ENCODE data around the gene SHFL.
A peak's percentile ranks its signal among the peaks of the same experiment; 100 is the strongest.

SHFL gene

GRCh38 chr19:10112037-10112761 is 26.1 kb downstream of the SHFL start:
- H3K4me3 ChIP-seq (ENCODE audit: control insufficient read depth, low read depth, low read length), result no peak overlapping the region
- TF ChIP-seq, protein P1, sequence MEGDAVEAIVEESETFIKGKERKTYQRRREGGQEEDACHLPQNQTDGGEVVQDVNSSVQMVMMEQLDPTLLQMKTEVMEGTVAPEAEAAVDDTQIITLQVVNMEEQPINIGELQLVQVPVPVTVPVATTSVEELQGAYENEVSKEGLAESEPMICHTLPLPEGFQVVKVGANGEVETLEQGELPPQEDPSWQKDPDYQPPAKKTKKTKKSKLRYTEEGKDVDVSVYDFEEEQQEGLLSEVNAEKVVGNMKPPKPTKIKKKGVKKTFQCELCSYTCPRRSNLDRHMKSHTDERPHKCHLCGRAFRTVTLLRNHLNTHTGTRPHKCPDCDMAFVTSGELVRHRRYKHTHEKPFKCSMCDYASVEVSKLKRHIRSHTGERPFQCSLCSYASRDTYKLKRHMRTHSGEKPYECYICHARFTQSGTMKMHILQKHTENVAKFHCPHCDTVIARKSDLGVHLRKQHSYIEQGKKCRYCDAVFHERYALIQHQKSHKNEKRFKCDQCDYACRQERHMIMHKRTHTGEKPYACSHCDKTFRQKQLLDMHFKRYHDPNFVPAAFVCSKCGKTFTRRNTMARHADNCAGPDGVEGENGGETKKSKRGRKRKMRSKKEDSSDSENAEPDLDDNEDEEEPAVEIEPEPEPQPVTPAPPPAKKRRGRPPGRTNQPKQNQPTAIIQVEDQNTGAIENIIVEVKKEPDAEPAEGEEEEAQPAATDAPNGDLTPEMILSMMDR (IDR thresholded peaks at IDR 0.05; ENCODE audit: control insufficient read depth, insufficient read depth, low read depth, low read length, missing control alignments), result no peak
- DNase-seq (ENCODE audit: low read depth), result no peak

DNA sequence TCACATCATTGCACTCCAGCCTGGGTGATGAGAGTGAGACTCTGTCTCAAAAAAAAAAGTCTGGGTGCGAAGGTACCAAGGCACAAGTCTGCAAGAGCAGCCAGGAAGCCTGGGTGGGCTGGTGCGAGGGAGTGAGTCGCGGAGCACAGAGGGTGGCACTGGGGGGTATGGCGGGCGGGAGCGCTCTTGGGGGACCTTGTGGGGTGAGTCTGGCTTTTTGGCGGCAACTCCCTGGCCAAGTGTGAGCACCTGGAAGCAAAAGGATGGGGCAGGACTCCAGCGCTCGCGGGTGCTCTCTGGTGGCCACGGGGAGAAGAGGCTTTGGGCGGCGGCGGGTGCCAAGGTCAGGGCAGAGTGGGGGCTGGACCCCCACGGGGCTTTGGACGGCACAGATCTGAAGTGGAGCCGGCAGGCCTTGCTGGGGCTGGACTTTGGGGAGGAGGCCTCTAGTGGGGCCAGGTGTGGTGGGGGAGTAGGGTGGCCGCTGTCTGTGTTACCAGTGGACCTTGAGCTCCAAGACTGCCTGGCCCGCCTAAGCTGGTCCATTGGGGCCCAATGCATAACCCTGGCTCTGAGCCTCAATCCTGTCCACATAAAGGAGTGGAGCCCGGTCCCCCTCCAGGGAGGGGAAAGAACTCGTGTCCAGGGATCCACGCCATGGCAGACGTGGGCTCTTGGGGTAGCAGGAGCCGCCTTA is 26.9 kb downstream of the SHFL start:
- no peak for DNase-seq (ENCODE audit: low read depth)
- no peak overlapping the region for H3K4me3 ChIP-seq (ENCODE audit: control insufficient read depth, low read depth, low read length)

GRCh38 chr19:10113592-10113963 is 27.5 kb downstream of the SHFL start:
- DNase-seq (ENCODE audit: low read depth), result no peak
- H3K4me3 ChIP-seq (ENCODE audit: control insufficient read depth, low read depth, low read length), result no peak overlapping the region
- TF ChIP-seq, protein P1 (IDR thresholded peaks at IDR 0.05; ENCODE audit: control insufficient read depth, insufficient read depth, low read depth, low read length, missing control alignments), result no peak

More for the DNA sequence above, 26.9 kb downstream of the SHFL start:
- TF ChIP-seq, protein P1 (IDR thresholded peaks at IDR 0.05; ENCODE audit: control insufficient read depth, insufficient read depth, low read depth, low read length, missing control alignments), result peak; percentile 77

DNA sequence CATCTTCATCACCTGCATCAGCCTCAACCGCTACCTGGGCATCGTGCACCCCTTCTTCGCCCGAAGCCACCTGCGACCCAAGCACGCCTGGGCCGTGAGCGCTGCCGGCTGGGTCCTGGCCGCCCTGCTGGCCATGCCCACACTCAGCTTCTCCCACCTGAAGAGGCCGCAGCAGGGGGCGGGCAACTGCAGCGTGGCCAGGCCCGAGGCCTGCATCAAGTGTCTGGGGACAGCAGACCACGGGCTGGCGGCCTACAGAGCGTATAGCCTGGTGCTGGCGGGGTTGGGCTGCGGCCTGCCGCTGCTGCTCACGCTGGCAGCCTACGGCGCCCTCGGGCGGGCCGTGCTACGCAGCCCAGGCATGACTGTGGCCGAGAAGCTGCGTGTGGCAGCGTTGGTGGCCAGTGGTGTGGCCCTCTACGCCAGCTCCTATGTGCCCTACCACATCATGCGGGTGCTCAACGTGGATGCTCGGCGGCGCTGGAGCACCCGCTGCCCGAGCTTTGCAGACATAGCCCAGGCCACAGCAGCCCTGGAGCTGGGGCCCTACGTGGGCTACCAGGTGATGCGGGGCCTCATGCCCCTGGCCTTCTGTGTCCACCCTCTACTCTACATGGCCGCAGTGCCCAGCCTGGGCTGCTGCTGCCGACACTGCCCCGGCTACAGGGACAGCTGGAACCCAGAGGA is 28.0 kb downstream of the SHFL start:
- DNase-seq (ENCODE audit: low read depth), result no peak
- TF ChIP-seq, protein P1 (IDR thresholded peaks at IDR 0.05; ENCODE audit: control insufficient read depth, insufficient read depth, low read depth, low read length, missing control alignments), result no peak
- H3K4me3 ChIP-seq (ENCODE audit: control insufficient read depth, low read depth, low read length), result no peak overlapping the region

DNA sequence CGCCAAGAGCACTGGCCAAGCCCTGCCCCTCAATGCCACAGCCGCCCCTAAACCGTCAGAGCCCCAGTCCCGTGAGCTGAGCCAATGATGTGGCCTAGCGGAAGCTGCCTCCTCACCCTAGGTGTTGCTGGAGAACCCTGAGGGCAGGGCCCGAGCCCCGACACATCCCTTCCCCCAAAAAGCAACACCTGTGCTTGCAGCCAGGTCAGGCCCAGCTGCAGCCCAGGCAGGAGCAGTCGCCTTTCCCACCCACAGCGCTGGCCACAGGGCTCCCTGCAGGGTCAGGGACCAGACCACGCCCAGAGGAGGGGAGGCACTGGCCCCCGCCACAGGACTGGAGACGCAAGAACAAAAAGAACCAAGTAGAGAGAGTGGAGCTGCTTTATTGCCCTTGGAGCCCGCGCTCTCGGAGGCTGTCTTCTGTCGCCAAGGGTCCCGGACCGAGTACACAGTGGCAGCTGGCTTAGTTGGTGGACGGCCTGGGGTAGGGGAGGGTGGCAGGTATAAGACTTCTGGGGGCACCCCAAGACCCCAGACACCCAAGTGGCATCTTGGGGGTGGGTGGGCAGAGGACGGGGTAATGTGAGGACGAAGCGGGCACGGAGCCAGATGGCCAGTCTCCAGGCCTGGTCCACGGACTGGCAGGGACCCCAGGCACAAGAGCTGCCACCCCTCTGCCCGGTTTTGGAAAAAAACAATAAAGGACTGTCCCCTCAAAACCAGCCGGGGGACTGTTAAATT is 28.7 kb downstream of the SHFL start:
- no peak for DNase-seq (ENCODE audit: low read depth)

More for the DNA sequence above, 28.7 kb downstream of the SHFL start:
- TF ChIP-seq, protein P1 (IDR thresholded peaks at IDR 0.05; ENCODE audit: control insufficient read depth, insufficient read depth, low read depth, low read length, missing control alignments), result no peak
- H3K4me3 ChIP-seq (ENCODE audit: control insufficient read depth, low read depth, low read length), result no peak overlapping the region
